HG03354 (cell line): ENCODE measurements around the gene RFX4.

Source experiments
- ATAC-seq: cut with Tn5 transposase; IDR thresholded peaks from one replicate; pipeline ENCODE4 v1.9.1; 2021; ENCODE audit warnings: mild to moderate bottlenecking; ENCODE audit not compliant: unreplicated experiment, poor library complexity, severe bottlenecking

RFX4 gene

GRCh38 chr12:106774808-106775524 is 192.2 kb downstream of the RFX4 start:
- ATAC-seq: no peak

DNA sequence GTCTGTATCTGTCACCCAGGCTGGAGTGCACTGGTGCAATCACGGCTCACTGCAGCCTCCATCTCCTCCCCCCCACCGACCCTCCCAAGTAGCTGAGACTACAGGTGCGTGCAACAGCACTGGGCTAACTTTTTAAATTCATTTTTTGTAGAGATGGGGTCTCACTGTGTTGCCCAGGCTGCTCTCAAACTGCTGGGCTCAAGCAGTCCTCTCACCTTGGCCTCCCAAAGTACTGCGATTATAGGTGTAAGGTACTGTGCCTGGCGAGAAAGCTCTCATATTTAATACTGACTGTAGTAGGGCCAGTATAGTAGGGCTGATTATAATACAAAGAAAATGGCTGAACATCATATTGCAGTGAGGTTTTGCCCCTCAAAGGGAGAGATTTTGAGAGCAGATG is 194.1 kb downstream of the RFX4 start:
- no peak for ATAC-seq

- no peak for ATAC-seq
Observed at GRCh38 chr12:106780010-106780631, 197.3 kb downstream of the RFX4 start.

DNA sequence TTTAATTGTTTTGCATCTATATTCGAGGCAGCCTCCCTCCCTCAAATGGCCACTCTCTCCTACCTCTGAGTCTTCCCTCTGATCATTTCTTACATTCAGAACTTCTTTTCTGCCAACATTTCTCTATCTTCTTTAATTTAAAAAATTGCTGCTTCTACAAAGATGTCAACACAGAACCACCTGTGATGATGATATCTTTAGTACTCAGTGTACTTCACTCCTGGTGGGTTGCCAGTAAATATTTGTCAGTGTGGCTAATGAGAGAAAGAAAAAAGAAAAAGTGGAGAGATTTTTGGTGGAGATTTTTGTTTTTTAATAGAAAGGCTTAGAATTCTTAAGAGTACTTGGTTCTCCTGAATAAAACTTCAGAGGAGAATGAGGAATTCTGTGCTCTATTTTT is 199.8 kb downstream of the RFX4 start:
- no peak for ATAC-seq

GRCh38 chr12:106783515-106783914 is 200.7 kb downstream of the RFX4 start:
- ATAC-seq: no peak

- ATAC-seq: no peak
Observed at GRCh38 chr12:106790020-106790419, 207.2 kb downstream of the RFX4 start.

GRCh38 chr12:106791531-106791930 is 208.7 kb downstream of the RFX4 start:
- ATAC-seq: no peak

GRCh38 chr12:106794369-106794768 is 211.6 kb downstream of the RFX4 start:
- no peak for ATAC-seq

DNA sequence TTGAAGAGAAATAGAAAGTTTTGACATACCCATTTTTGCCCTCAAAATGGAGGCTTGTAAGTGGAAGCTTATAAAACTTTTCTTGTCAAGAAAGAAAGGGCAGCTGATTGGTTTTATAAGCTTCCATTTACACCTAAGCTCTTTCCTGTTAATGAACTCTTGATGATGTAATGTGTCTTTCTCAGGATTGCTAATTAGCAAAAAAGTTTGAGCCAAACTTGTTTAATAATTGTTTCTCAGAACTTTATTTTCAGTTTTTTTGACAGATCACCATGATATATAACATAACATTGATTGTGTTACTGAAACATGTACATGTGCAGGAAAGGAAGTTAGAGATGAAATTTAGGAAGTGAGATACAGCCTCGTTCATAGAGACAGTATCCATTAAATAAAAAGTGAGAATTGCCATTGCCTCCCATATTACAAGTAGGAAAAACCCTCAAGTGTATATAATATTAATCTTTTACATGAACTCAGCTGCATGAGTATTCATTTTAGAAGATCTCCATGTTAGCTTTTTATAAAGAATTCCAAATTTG is 218.4 kb downstream of the RFX4 start:
- ATAC-seq: no peak

DNA sequence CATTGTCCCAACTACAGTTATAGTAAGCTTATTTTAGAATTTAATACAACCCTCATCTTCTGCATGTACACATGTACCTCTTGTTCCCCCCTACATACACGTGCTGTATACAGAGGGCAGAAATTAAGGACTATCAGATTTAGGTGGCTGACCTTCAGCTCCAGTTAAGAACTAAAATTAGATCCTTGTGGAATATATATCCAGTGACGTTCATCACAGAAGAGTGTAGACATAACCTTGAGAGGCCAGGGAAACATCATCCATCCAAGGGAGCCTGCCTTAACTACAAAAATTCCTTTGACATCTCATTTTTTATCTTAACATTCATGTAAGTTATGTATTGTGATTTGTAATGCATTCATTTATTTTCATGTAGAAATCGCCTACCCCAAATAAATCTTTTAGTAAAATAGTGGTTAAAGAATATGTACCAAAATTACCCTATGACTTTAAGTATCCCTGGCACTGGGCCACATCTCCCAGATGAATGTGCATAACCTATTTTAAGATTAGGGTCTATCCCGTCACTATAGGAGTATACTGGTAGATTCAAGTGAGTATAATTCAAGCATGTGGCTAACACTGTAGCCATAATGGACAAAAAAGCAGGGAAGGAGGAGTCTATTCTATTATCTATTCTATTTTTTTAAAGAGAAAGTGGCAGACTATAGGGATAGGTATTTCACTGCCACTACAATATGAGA is 219.2 kb downstream of the RFX4 start:
- no peak for ATAC-seq

GRCh38 chr12:106804668-106805067 is 221.9 kb downstream of the RFX4 start:
- no peak for ATAC-seq
